Measurements from ENCODE around the gene DIP2C. TPM values are rescaled to one million over a fixed set of nuclear protein-coding genes. Genes with fewer than 3 reads are reported as not detected.

The DIP2C gene
- total RNA-seq, 1 donor from 2014 or later: 10.1 TPM

DNA sequence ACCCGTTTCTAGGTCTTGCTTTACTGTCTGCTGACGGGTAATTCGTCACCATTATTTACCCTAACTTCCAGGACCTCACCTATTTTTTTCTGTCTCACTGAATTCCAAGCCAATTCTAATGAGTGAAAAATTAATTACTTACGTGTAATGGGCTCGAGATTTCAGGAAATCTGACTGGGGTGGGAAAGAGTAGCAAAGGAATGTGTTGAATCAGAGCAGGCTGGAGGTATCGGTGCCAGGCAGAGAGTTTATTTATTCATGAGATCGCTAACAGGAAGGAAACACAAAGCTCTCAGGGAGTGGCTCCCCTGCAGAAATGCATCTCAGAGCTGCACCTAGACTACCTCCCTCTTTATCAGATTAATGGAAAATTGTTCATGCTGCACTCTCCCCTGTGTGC, 4.0 kb upstream of the DIP2C start:
- Histone ChIP-seq H4K20me1 (ENCODE audit: low read depth) (peaks cover 3% of the 10 kb centered on the region), H3K79me2 (ENCODE audit: low read depth) (peaks cover 6% of the 10 kb centered on the region), H3K27ac (no peak overlapping the region), H3F3A (ENCODE audit: low read depth) (peaks cover 6% of the 10 kb centered on the region), H3K27me3 (peaks cover 22% of the 10 kb centered on the region), H2AFZ (replicated peaks) (no peak overlapping the region), H3K4me2 (no peak overlapping the region), H3K4me1 (peaks cover under 1% of the 10 kb centered on the region), H3K36me3 (no peaks in the 10 kb centered on the region), H3K4me3 (no peak overlapping the region), H3K9ac (no peak overlapping the region), H3K9me3 (ENCODE audit: low read depth) (no peaks in the 10 kb centered on the region)
- TF ChIP-seq EZH2phosphoT487 (IDR thresholded peaks at IDR 0.05): no peak
- TF ChIP-seq, protein P1, sequence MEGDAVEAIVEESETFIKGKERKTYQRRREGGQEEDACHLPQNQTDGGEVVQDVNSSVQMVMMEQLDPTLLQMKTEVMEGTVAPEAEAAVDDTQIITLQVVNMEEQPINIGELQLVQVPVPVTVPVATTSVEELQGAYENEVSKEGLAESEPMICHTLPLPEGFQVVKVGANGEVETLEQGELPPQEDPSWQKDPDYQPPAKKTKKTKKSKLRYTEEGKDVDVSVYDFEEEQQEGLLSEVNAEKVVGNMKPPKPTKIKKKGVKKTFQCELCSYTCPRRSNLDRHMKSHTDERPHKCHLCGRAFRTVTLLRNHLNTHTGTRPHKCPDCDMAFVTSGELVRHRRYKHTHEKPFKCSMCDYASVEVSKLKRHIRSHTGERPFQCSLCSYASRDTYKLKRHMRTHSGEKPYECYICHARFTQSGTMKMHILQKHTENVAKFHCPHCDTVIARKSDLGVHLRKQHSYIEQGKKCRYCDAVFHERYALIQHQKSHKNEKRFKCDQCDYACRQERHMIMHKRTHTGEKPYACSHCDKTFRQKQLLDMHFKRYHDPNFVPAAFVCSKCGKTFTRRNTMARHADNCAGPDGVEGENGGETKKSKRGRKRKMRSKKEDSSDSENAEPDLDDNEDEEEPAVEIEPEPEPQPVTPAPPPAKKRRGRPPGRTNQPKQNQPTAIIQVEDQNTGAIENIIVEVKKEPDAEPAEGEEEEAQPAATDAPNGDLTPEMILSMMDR (IDR thresholded peaks at IDR 0.05): no peak
- TF ChIP-seq EZH2 (IDR thresholded peaks at IDR 0.05): no peak
- H3K4me3 Mint-ChIP-seq: no peak overlapping the region
- DNase-seq (ENCODE audit: low spot score): no peak
- peaks cover 18% of the 10 kb centered on the region for H3K4me1 Mint-ChIP-seq
- H3K27ac Mint-ChIP-seq: peak overlapping the region; percentile 65
- peaks cover 11% of the 10 kb centered on the region for H3K27me3 Mint-ChIP-seq (ENCODE audit: insufficient read depth, low read depth)
- H3K36me3 Mint-ChIP-seq: peaks cover under 1% of the 10 kb centered on the region
- H3K9me3 Mint-ChIP-seq: no peaks in the 10 kb centered on the region

GRCh38 chr10:692682-693351, 3.3 kb upstream of the DIP2C start:
- Histone ChIP-seq H3K9me3 (ENCODE audit: low read depth) (no peaks in the 10 kb centered on the region), H2AFZ (replicated peaks) (no peak overlapping the region), H3K9ac (no peak overlapping the region), H3K27me3 (peaks cover 22% of the 10 kb centered on the region), H3K79me2 (ENCODE audit: low read depth) (peaks cover 13% of the 10 kb centered on the region), H3K36me3 (no peaks in the 10 kb centered on the region), H3K4me1 (peaks cover 7% of the 10 kb centered on the region), H3K4me3 (no peak overlapping the region), H3K27ac (no peak overlapping the region), H3K4me2 (no peak overlapping the region), H3F3A (ENCODE audit: low read depth) (peaks cover 12% of the 10 kb centered on the region), H4K20me1 (ENCODE audit: low read depth) (peaks cover 10% of the 10 kb centered on the region)
- no peak for DNase-seq (ENCODE audit: low spot score)
- H3K36me3 Mint-ChIP-seq: peaks cover 5% of the 10 kb centered on the region
- peaks cover 25% of the 10 kb centered on the region for H3K4me1 Mint-ChIP-seq
- H3K27me3 Mint-ChIP-seq (ENCODE audit: insufficient read depth, low read depth): peaks cover 14% of the 10 kb centered on the region
- no peaks in the 10 kb centered on the region for H3K9me3 Mint-ChIP-seq
- TF ChIP-seq, protein P1 (IDR thresholded peaks at IDR 0.05): no peak
- TF ChIP-seq EZH2phosphoT487 (IDR thresholded peaks at IDR 0.05) (no peak), EZH2 (IDR thresholded peaks at IDR 0.05) (no peak)
- no peak overlapping the region for H3K4me3 Mint-ChIP-seq
- H3K27ac Mint-ChIP-seq: no peak overlapping the region

DNA sequence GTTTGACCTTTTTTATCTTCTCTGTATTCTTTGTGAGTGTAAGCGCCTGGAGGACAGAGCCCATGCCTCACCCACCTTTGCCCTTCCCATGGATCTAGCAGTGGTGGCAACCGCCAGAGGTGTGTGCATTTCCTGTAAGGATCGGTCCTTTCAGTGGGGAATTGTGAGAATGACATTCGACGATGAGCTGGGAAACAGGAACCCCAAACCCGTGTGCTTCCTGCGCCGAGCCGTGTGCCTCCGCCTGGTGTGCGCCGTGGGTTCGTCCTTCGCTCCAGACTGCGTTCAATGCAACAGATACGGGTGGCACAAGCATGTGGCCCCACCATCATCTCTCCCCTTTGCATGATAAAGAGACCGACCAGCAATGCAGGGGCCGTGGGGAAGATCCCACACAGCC, 1.7 kb upstream of the DIP2C start:
- H3K9me3 Mint-ChIP-seq: no peaks in the 10 kb centered on the region
- peak overlapping the region; percentile 74 for H3K4me3 Mint-ChIP-seq

More for the DNA sequence above, 1.7 kb upstream of the DIP2C start:
- H2AFZ ChIP-seq (replicated peaks): no peak overlapping the region
- peaks cover 22% of the 10 kb centered on the region for H3K27me3 ChIP-seq
- Mint-ChIP-seq H3K27ac (peak overlapping the region; percentile 91), H3K36me3 (peaks cover 16% of the 10 kb centered on the region), H3K4me1 (peaks cover 35% of the 10 kb centered on the region), H3K27me3 (ENCODE audit: insufficient read depth, low read depth) (peaks cover 16% of the 10 kb centered on the region)
- H3K9me3 ChIP-seq (ENCODE audit: low read depth): no peaks in the 10 kb centered on the region
- no peaks in the 10 kb centered on the region for H3K36me3 ChIP-seq
- peaks cover 26% of the 10 kb centered on the region for H4K20me1 ChIP-seq (ENCODE audit: low read depth)
- peaks cover 12% of the 10 kb centered on the region for H3F3A ChIP-seq (ENCODE audit: low read depth)
- DNase-seq (ENCODE audit: low spot score): no peak
- no peak overlapping the region for H3K27ac ChIP-seq
- H3K4me3 ChIP-seq: no peak overlapping the region
- H3K4me1 ChIP-seq: peaks cover 7% of the 10 kb centered on the region
- H3K9ac ChIP-seq: no peak overlapping the region
- H3K4me2 ChIP-seq: no peak overlapping the region
- TF ChIP-seq EZH2 (IDR thresholded peaks at IDR 0.05) (no peak), EZH2phosphoT487 (IDR thresholded peaks at IDR 0.05) (no peak)
- TF ChIP-seq, protein P1 (IDR thresholded peaks at IDR 0.05): no peak
- H3K79me2 ChIP-seq (ENCODE audit: low read depth): peaks cover 29% of the 10 kb centered on the region

Data from neural progenitor cell (in vitro differentiated cells).